ENCODE results near the gene COPS8. TPM values are rescaled to one million over a fixed set of nuclear protein-coding genes. Genes with fewer than 3 reads are reported as not detected.

The COPS8 gene
- total RNA-seq, 1 donor from 2014 or later: 97.1 TPM

DNA sequence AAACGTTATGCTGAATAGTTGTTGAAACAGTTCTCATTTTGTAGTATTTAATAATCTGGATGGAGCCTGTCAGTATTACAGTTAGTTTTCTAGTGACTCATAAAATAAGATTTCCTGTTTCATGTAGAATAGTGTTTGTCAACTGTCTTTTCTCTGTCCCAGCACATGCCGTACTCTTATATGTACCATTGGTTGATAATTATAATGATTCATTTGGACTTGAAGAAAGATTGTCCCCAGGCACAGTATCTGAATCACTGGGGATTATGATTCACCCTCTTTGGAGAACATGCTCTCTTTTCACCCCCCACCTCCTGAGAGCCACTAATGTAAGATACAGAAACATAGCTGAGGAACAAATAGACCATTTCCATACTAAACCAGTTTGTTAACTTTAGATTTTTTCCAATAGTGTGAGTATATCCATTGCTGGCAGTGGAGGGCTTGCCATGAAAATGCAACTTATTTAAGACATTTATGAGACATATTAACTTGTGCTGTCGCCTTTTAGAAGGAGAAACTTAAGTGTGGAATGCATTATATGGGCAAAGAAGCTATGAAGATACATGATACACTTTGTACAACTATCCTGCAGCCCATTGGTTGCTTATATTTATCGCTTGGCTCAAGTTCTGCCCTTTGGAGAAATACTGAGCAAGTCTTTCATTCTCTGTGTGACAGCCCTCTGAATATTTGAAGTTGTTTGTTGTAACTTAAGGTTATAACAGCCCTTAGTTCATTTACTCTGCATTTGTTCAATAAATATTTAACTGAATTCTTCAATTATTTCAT is 12.4 kb downstream of the COPS8 start:
- no peak overlapping the region for H3K4me3 Mint-ChIP-seq (ENCODE audit: unreplicated experiment)
- H3K9me3 Mint-ChIP-seq (ENCODE audit: unreplicated experiment): no peaks in the 10 kb centered on the region
- DNase-seq (ENCODE audit: low spot score): no peak
- H3K27ac Mint-ChIP-seq (ENCODE audit: unreplicated experiment): no peak overlapping the region
- peaks cover 32% of the 10 kb centered on the region for H3K4me1 Mint-ChIP-seq (ENCODE audit: unreplicated experiment)
- H3K36me3 Mint-ChIP-seq (ENCODE audit: low read depth, unreplicated experiment): peaks cover 41% of the 10 kb centered on the region
- TF ChIP-seq, protein P1, sequence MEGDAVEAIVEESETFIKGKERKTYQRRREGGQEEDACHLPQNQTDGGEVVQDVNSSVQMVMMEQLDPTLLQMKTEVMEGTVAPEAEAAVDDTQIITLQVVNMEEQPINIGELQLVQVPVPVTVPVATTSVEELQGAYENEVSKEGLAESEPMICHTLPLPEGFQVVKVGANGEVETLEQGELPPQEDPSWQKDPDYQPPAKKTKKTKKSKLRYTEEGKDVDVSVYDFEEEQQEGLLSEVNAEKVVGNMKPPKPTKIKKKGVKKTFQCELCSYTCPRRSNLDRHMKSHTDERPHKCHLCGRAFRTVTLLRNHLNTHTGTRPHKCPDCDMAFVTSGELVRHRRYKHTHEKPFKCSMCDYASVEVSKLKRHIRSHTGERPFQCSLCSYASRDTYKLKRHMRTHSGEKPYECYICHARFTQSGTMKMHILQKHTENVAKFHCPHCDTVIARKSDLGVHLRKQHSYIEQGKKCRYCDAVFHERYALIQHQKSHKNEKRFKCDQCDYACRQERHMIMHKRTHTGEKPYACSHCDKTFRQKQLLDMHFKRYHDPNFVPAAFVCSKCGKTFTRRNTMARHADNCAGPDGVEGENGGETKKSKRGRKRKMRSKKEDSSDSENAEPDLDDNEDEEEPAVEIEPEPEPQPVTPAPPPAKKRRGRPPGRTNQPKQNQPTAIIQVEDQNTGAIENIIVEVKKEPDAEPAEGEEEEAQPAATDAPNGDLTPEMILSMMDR (IDR thresholded peaks at IDR 0.05; ENCODE audit: unreplicated experiment): no peak
- peaks cover 1% of the 10 kb centered on the region for H3K27me3 Mint-ChIP-seq (ENCODE audit: unreplicated experiment)

DNA sequence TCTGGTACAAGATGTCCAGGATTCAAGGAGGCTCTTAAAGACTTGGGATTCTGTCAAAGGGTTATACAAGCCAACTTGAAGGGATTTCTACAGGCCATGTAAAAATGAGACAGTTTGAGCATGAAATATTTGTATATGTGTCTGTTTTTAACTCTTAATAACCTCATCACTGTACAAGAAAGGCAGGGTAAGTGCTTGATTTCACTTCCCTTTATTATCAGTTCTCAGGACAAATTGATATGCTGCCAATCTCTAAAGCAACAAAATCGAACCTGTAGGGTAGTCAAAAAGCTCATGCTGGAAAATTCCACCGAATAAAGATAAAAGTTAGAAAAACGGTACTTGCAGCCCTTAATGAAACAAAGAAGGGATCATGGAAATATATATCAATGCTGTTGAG is 14.1 kb downstream of the COPS8 start:
- H3K27ac Mint-ChIP-seq (ENCODE audit: unreplicated experiment): no peak overlapping the region
- peaks cover 19% of the 10 kb centered on the region for H3K4me1 Mint-ChIP-seq (ENCODE audit: unreplicated experiment)
- H3K4me3 Mint-ChIP-seq (ENCODE audit: unreplicated experiment): no peak overlapping the region
- H3K36me3 Mint-ChIP-seq (ENCODE audit: low read depth, unreplicated experiment): peaks cover 29% of the 10 kb centered on the region
- TF ChIP-seq, protein P1 (IDR thresholded peaks at IDR 0.05; ENCODE audit: unreplicated experiment): no peak
- no peak for DNase-seq (ENCODE audit: low spot score)
- H3K27me3 Mint-ChIP-seq (ENCODE audit: unreplicated experiment): no peaks in the 10 kb centered on the region
- H3K9me3 Mint-ChIP-seq (ENCODE audit: unreplicated experiment): no peaks in the 10 kb centered on the region

DNA sequence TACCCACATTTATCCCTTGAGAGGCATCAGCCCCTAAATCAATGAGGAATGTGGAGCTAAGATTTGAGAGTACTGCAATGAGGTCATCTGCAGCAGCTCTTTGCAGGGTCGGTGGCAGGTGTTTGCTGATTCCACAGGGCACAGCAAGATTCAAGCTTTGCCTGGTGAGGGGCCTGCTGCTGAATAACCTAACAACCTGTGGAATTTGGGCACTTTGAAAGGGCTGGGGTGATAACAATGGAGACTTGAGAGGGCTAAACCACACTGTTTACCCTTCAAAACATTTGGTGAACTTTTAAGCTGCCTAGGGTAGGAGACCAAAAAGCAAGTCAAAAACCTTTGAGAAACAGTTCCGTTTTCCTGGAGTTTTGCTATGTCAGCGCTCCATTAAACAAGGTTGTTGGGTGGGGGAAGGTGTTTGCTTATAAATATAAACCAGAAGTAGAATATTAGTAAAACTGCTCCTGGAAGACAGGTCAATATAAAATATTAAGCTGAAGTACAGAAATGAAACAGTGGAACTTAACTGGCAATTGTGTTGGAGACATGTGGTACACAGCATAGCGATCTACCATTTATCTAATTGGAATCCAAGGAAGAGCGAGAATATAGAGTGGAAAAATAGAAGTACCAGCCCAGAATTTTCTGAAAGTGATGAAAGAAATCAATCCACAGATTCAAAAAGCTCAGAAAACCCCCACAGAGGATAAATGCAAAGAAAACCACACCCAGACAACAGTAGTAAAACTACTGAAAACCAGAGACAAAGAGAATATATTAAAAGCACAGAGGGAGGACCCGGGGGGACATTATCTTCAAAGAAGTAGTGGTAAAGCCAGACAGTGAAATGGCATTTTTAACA is 15.7 kb downstream of the COPS8 start:
- no peaks in the 10 kb centered on the region for H3K27me3 Mint-ChIP-seq (ENCODE audit: unreplicated experiment)
- H3K4me1 Mint-ChIP-seq (ENCODE audit: unreplicated experiment): peaks cover 8% of the 10 kb centered on the region
- no peak overlapping the region for H3K4me3 Mint-ChIP-seq (ENCODE audit: unreplicated experiment)
- H3K36me3 Mint-ChIP-seq (ENCODE audit: low read depth, unreplicated experiment): peaks cover 19% of the 10 kb centered on the region
- H3K9me3 Mint-ChIP-seq (ENCODE audit: unreplicated experiment): no peaks in the 10 kb centered on the region
- H3K27ac Mint-ChIP-seq (ENCODE audit: unreplicated experiment): no peak overlapping the region
- no peak for DNase-seq (ENCODE audit: low spot score)
- TF ChIP-seq, protein P1 (IDR thresholded peaks at IDR 0.05; ENCODE audit: unreplicated experiment): no peak

DNA sequence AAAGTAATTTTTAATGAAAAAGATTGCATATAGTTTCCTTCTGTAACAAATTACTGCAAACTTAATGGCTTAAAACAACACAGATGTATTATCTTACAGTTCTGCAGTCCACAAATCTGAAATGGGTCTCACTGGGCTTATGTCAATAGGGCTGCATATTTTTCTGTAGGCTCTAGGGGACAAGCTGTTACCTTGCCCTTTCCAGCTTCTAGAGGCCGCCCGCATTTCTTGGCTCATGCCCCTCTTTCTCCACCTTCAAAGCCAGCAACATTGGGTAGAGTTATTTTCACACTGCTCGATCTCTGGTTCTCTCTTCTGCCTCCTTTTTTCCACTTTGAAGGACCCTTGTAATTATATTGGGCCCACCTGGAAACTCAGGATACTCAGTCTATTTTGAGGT is 16.7 kb downstream of the COPS8 start:
- no peaks in the 10 kb centered on the region for H3K27me3 Mint-ChIP-seq (ENCODE audit: unreplicated experiment)
- no peaks in the 10 kb centered on the region for H3K4me1 Mint-ChIP-seq (ENCODE audit: unreplicated experiment)
- H3K9me3 Mint-ChIP-seq (ENCODE audit: unreplicated experiment): no peaks in the 10 kb centered on the region
- peaks cover 9% of the 10 kb centered on the region for H3K36me3 Mint-ChIP-seq (ENCODE audit: low read depth, unreplicated experiment)
- no peak for DNase-seq (ENCODE audit: low spot score)
- TF ChIP-seq, protein P1 (IDR thresholded peaks at IDR 0.05; ENCODE audit: unreplicated experiment): no peak
- no peak overlapping the region for H3K27ac Mint-ChIP-seq (ENCODE audit: unreplicated experiment)
- H3K4me3 Mint-ChIP-seq (ENCODE audit: unreplicated experiment): no peak overlapping the region

Measured in endothelial cell (in vitro differentiated cells).